BLaER1 treated with 17β-estradiol and CSF1 and Interleukin-3, amounts not matched to agents 10 nM and 100 nM (cell line): ENCODE measurements around the gene PUS10.
A peak's percentile ranks its signal among the peaks of the same experiment; 100 is the strongest.
"Not testable (repeated sequence)": the region's sequence is repeated elsewhere in the genome, so short reads cannot be mapped to it uniquely, and the experiment has no call there.

ENCODE experiments used
- H3K27ac ChIP-seq, 11 experiments: shearing (Covaris generic); formaldehyde crosslinking; 2 replicates each; pipeline ENCODE4 v1.8.1; 2022
- H3K27me3 ChIP-seq, 11 experiments: shearing (Covaris generic); formaldehyde crosslinking; 2 replicates each; pipeline ENCODE4 v1.8.1; 2022
- H3K36me3 ChIP-seq, 11 experiments: shearing (Covaris generic); formaldehyde crosslinking; 2 replicates each; pipeline ENCODE4 v1.8.1; 2022
- H3K4me1 ChIP-seq, 10 experiments: shearing (Covaris generic); formaldehyde crosslinking; 2 replicates each; pipeline ENCODE4 v1.8.1; 2022
- H3K4me2 ChIP-seq, 11 experiments: shearing (Covaris generic); formaldehyde crosslinking; 2 replicates each; pipeline ENCODE4 v1.8.1; 2022
- H3K4me3 ChIP-seq, 10 experiments: shearing (Covaris generic); formaldehyde crosslinking; 2 replicates each; pipeline ENCODE4 v1.8.1; 2022
- H3K9ac ChIP-seq, 11 experiments: shearing (Covaris generic); formaldehyde crosslinking; 2 replicates each; pipeline ENCODE4 v1.8.1; 2022
- H3K9me3 ChIP-seq, 11 experiments: shearing (Covaris generic); formaldehyde crosslinking; replicated peaks in 1 of 11; 2 replicates each; pipeline ENCODE4 v1.8.1; 2022
- H4K20me1 ChIP-seq, 11 experiments: shearing (Covaris generic); formaldehyde crosslinking; 2 replicates each; pipeline ENCODE4 v1.8.1; 2022
- Cebpa-rat ChIP-seq, 11 experiments: shearing (Covaris generic); IDR thresholded peaks; 2 replicates each; pipeline ENCODE4 v1.8.1; 2022

The PUS10 gene

DNA sequence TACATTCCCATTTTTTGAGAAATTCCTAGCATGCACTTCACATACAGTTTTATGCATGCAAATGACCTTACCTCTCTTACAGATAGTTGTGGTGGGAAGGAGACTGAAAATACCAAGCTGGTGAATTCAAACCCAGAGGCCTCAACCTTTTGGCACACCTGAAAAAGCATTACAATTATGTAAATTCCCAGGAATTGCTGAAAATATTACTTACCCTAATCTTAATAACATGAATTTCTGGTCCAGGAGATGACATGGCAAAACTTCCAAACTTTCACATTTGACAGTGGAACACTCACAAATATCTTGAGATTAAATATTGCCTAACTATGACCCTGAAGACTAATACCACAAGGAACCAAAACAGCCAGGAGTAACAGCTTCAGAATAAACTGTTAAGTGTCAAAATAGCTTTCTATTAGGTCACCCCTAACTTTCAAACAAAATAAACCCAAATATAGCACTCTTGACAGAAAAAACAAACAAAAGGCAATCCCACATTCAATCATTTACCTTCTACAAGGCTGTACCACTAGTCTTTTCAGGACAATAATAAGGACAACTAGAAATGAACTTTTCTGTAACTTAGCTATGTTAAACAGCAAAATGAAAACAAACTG is 11.5 kb downstream of the PUS10 start:
- H3K9me3 ChIP-seq: no peaks in the 10 kb centered on the region
- no peak overlapping the region for H3K9ac ChIP-seq
- H3K4me3 ChIP-seq: no peak overlapping the region
- no peak overlapping the region for H3K27ac ChIP-seq
- no peak overlapping the region for H3K4me2 ChIP-seq
- H3K4me1 ChIP-seq: peaks cover 0 to 10% (median 0%) of the 10 kb centered on the region in 10 experiments; a peak in 8 of 20 replicates
- peaks cover 0 to 24% (median 12%) of the 10 kb centered on the region in 11 experiments; a peak in 11 of 22 replicates for H3K36me3 ChIP-seq
- TF ChIP-seq Cebpa-rat (IDR thresholded peaks at IDR 0.05): no peak
- no peaks in the 10 kb centered on the region for H3K27me3 ChIP-seq
- no peaks in the 10 kb centered on the region for H4K20me1 ChIP-seq

DNA sequence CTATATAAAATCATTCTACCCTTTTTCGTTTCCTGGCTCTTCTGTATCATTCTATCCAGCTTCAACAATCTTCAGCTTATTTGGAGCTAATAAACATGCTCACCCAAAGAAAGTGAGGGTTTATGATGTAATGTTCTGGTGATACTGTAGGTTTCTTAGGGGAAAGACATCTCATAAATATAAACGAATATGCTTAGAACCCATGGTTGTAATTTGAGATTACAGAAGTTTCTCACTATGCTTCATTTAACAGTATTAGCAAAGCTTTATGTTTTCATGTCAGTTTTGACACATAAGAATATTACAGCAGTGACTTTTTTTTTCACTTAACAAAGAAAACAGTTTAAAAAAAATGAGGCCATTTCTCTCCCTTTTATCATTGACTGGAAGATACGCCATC is 12.3 kb downstream of the PUS10 start:
- Histone ChIP-seq H3K27me3 (no peaks in the 10 kb centered on the region), H3K4me1 (peaks cover 0 to 5% (median 0%) of the 10 kb centered on the region in 10 experiments; a peak in 3 of 20 replicates), H3K36me3 (peaks cover 0 to 24% (median 12%) of the 10 kb centered on the region in 11 experiments; a peak in 11 of 22 replicates), H3K4me2 (no peak overlapping the region), H3K27ac (no peak overlapping the region), H4K20me1 (no peaks in the 10 kb centered on the region), H3K9me3 (no peaks in the 10 kb centered on the region), H3K4me3 (no peak overlapping the region), H3K9ac (no peak overlapping the region)
- TF ChIP-seq Cebpa-rat (IDR thresholded peaks at IDR 0.05): no peak

DNA sequence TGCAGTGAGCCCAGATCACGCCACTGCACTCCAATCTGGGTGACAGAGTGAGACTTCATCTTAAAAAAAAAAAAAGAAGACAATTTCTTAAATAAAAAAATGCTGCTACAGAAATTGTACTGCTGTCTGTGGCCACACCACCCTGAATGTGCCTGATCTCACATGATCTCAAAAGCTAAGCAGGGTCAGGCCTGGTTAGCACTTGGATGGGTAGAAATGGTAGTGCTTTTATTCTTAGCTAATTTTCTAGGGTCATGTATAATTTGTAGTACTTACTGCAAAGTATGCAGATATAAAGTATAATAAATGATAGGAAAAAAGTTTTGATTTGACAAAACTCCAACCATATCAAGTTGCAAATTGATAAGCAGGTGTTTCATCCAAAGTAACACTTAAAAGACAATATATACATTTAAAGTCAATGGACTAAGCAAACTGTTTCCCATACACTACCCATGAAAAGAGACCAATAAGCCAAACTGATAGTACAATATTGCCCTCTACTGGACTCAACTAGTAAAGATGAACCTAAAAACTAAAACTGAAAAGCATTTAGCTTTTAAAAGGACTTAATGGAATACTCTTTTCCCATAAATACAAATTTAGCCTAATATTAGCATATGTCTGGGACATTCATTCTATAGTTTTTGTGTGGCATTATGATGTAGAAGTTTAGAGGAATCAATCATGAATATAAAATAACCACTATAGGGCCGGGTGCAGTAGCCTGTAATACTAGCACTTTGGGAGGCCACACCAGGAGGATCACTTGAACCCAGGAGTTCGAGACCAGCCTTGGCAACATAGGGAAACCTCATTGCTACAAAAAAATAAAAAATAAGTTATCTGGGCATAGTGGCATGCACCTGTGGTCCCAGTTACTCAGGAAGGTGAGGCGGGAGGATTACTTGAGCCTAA is 19.2 kb downstream of the PUS10 start:
- Histone ChIP-seq H3K9me3 (no peaks in the 10 kb centered on the region), H3K36me3 (0 out of 22 replicates have a peak, but pooled peaks cover 0 to 5% (median 0%) of the 10 kb centered on the region in 11 experiments), H3K4me1 (peaks cover 0 to 26% (median 0%) of the 10 kb centered on the region in 10 experiments; a peak in 6 of 20 replicates), H3K9ac (no peak overlapping the region), H3K4me2 (no peak overlapping the region), H3K27me3 (no peaks in the 10 kb centered on the region), H4K20me1 (no peaks in the 10 kb centered on the region), H3K27ac (no peak overlapping the region), H3K4me3 (no peak overlapping the region)
- no peak for TF ChIP-seq Cebpa-rat (IDR thresholded peaks at IDR 0.05)

- H3K27me3 ChIP-seq: no peaks in the 10 kb centered on the region
- no peak overlapping the region for H3K9ac ChIP-seq
- H3K4me3 ChIP-seq: no peak overlapping the region
- H4K20me1 ChIP-seq: no peaks in the 10 kb centered on the region
- peaks cover 5 to 19% (median 11%) of the 10 kb centered on the region in 11 experiments; a peak in 15 of 22 replicates for H3K36me3 ChIP-seq
- H3K9me3 ChIP-seq: peaks cover 12 to 19% (median 17%) of the 10 kb centered on the region in 11 experiments
- peak overlapping the region in 1 of 11 experiments; percentile 8; a peak in 1 of 22 replicates for H3K27ac ChIP-seq
- H3K4me2 ChIP-seq: peak overlapping the region in 2 of 11 experiments; percentile 10 to 77; a peak in 4 of 22 replicates
- TF ChIP-seq Cebpa-rat (IDR thresholded peaks at IDR 0.05): no peak
- peaks cover 0 to 47% (median 3%) of the 10 kb centered on the region in 10 experiments; a peak in 9 of 20 replicates for H3K4me1 ChIP-seq
Measured at GRCh38 chr2:60994131-60994530, 23.9 kb downstream of the PUS10 start.

- H3K4me3 ChIP-seq: no peak overlapping the region
- H3K9ac ChIP-seq: peak overlapping the region in 2 of 11 experiments; percentile 1 to 28; a peak in 2 of 22 replicates
Measured at GRCh38 chr2:60992985-60993392, 25.1 kb downstream of the PUS10 start.

GRCh38 chr2:60991644-60992043 is 26.4 kb downstream of the PUS10 start:
- H4K20me1 ChIP-seq: no peaks in the 10 kb centered on the region
- H3K9ac ChIP-seq: no peak overlapping the region
- no peak for TF ChIP-seq Cebpa-rat (IDR thresholded peaks at IDR 0.05)
- peaks cover 0 to 59% (median 7%) of the 10 kb centered on the region in 10 experiments; a peak in 10 of 20 replicates for H3K4me1 ChIP-seq
- peak overlapping the region in 1 of 11 experiments; percentile 54; a peak in 2 of 22 replicates for H3K27ac ChIP-seq
- no peak overlapping the region; a peak in 1 of 20 replicates for H3K4me3 ChIP-seq
- H3K9me3 ChIP-seq: peaks cover 12 to 19% (median 17%) of the 10 kb centered on the region in 11 experiments
- H3K4me2 ChIP-seq: peak overlapping the region in 2 of 11 experiments; percentile 69 to 77; a peak in 2 of 22 replicates
- no peaks in the 10 kb centered on the region for H3K27me3 ChIP-seq
- H3K36me3 ChIP-seq: peaks cover 5 to 19% (median 11%) of the 10 kb centered on the region in 11 experiments; a peak in 15 of 22 replicates

More at GRCh38 chr2:60992985-60993392, 25.1 kb downstream of the PUS10 start:
- peaks cover 0 to 48% (median 3%) of the 10 kb centered on the region in 10 experiments; a peak in 9 of 20 replicates for H3K4me1 ChIP-seq
- peaks cover 12 to 19% (median 17%) of the 10 kb centered on the region in 11 experiments for H3K9me3 ChIP-seq
- no peaks in the 10 kb centered on the region for H4K20me1 ChIP-seq
- peak overlapping the region in 4 of 11 experiments; percentile 27 to 57 (median 56); a peak in 7 of 22 replicates for H3K27ac ChIP-seq
- H3K36me3 ChIP-seq: peaks cover 5 to 19% (median 11%) of the 10 kb centered on the region in 11 experiments; a peak in 15 of 22 replicates
- H3K27me3 ChIP-seq: no peaks in the 10 kb centered on the region
- H3K4me2 ChIP-seq: peak overlapping the region in 5 of 11 experiments; percentile 26 to 77 (median 64); a peak in 10 of 22 replicates
- TF ChIP-seq Cebpa-rat (IDR thresholded peaks at IDR 0.05): no peak

DNA sequence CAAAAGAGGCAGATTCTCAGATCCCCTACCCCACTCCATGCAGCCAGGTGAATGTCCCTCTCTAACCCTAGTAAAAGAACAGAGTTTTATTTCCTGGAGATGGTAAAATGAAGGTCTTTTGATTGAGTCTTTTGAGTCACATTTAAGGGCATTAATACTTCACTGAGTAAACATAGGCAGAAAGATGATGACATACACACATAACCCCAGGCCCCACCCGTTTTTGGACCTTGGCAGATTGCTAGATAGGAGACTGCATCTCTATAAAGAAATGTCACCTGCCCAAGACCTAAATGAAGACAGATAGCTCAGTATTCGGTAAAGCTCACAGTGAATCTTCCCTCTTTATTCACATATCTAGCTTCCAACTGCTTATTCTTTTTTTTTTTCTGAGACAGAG is 28.8 kb downstream of the PUS10 start:
- Histone ChIP-seq H3K27ac (no peak overlapping the region), H4K20me1 (no peaks in the 10 kb centered on the region), H3K4me1 (peaks cover 0 to 53% (median 8%) of the 10 kb centered on the region in 10 experiments; a peak in 10 of 20 replicates), H3K4me2 (no peak overlapping the region), H3K9me3 (peaks cover 12 to 19% (median 17%) of the 10 kb centered on the region in 11 experiments), H3K36me3 (peaks cover 5 to 19% (median 11%) of the 10 kb centered on the region in 11 experiments; a peak in 15 of 22 replicates), H3K9ac (no peak overlapping the region), H3K4me3 (no peak overlapping the region), H3K27me3 (no peaks in the 10 kb centered on the region)
- no peak for TF ChIP-seq Cebpa-rat (IDR thresholded peaks at IDR 0.05)

GRCh38 chr2:60987656-60988055 is 30.4 kb downstream of the PUS10 start:
- not testable (repeated sequence) for H3K4me3 ChIP-seq
- H3K4me2 ChIP-seq: peak overlapping the region in 4 of 11 experiments; percentile 24 to 54 (median 42); a peak in 8 of 22 replicates

More at GRCh38 chr2:60987656-60988055, 30.4 kb downstream of the PUS10 start:
- not testable (repeated sequence) for H3K27ac ChIP-seq, H3K27me3 ChIP-seq, H4K20me1 ChIP-seq, H3K9ac ChIP-seq
- Histone ChIP-seq H3K9me3 (peaks cover 12 to 19% (median 15%) of the 10 kb centered on the region in 11 experiments), H3K4me1 (peaks cover 0 to 40% (median 6%) of the 10 kb centered on the region in 10 experiments; a peak in 10 of 20 replicates), H3K36me3 (peaks cover 5 to 19% (median 11%) of the 10 kb centered on the region in 11 experiments; a peak in 15 of 22 replicates)
